Karpas-422 (cell line): ENCODE results near the gene FHIP1B. TPM values are rescaled to one million over a fixed set of nuclear protein-coding genes. Genes with fewer than 3 reads are reported as not detected.
"Not testable (repeated sequence)": the region's sequence is repeated elsewhere in the genome, so short reads cannot be mapped to it uniquely, and the experiment has no call there.

ENCODE experiments used
- DNase-seq: peaks from one replicate; pipeline ENCODE4 v3.0.0-alpha.2; 2015
- H2AFZ ChIP-seq: fragments of 200-600 bp; sonication (generic); 2 replicates; pipeline ENCODE4 v1.6.1; 2014; ENCODE audit warnings: antibody characterized with exemption, low read length, mixed read lengths
- H3K27ac ChIP-seq: fragments of 200-600 bp; sonication (generic); 2 replicates; pipeline ENCODE4 v1.5.1; 2014; ENCODE audit warnings: mild to moderate bottlenecking, low read length, moderate library complexity
- H3K27me3 ChIP-seq: fragments of 200-600 bp; sonication (generic); 2 replicates; pipeline ENCODE4 v1.6.1; 2014; ENCODE audit warnings: low read length, mixed read lengths
- H3K36me3 ChIP-seq: fragments of 200-600 bp; sonication (generic); 2 replicates; pipeline ENCODE4 v1.6.1; 2014; ENCODE audit warnings: low read length, mixed read lengths; ENCODE audit not compliant: insufficient read depth
- H3K4me1 ChIP-seq: fragments of 200-600 bp; sonication (generic); 2 replicates; pipeline ENCODE4 v1.6.1; 2014; ENCODE audit warnings: mild to moderate bottlenecking, low read length, mixed read lengths
- H3K4me2 ChIP-seq: fragments of 200-600 bp; sonication (generic); 2 replicates; pipeline ENCODE4 v1.6.1; 2014; ENCODE audit warnings: low read length, low read depth, mild to moderate bottlenecking; ENCODE audit not compliant: poor library complexity, severe bottlenecking
- H3K4me3 ChIP-seq: fragments of 200-600 bp; sonication (generic); 2 replicates; pipeline ENCODE4 v1.5.1; 2014; ENCODE audit warnings: mild to moderate bottlenecking, antibody characterized with exemption, low read length, mixed read lengths
- H3K79me2 ChIP-seq: fragments of 200-600 bp; sonication (generic); 2 replicates; pipeline ENCODE4 v1.6.1; 2014; ENCODE audit warnings: mild to moderate bottlenecking, low read length, mixed read lengths
- H3K9ac ChIP-seq: fragments of 200-600 bp; sonication (generic); 2 replicates; pipeline ENCODE4 v1.6.0; 2014; ENCODE audit warnings: low read length
- H3K9me2 ChIP-seq: fragments of 200-600 bp; sonication (generic), shearing (Covaris generic); replicated peaks from 2 replicates; pipeline ENCODE4 v1.6.0; 2014; ENCODE audit warnings: mild to moderate bottlenecking, low read length, moderate library complexity; ENCODE audit not compliant: insufficient read depth
- H3K9me3 ChIP-seq: fragments of 300-700, 200-600 bp; sonication (generic); 2 replicates; pipeline ENCODE4 v1.6.1; 2014; ENCODE audit warnings: low read length, mixed read lengths
- H4K20me1 ChIP-seq: fragments of 200-600 bp; sonication (generic); 2 replicates; pipeline ENCODE4 v1.6.1; 2014; ENCODE audit warnings: mild to moderate bottlenecking, antibody characterized with exemption, low read length, low read depth; ENCODE audit not compliant: insufficient read depth
- total RNA-seq: library from RNA; depleted of rRNA; stranded (reverse); fragments of >200 nt; shearing (Covaris generic); gene quantifications from 2 replicates; pipeline ENCODE4 v1.2.3, GENCODE V29; 2014; ENCODE audit warnings: low replicate concordance; rRNA removed

The FHIP1B gene
- total RNA-seq, result 33.9 and 53.8 TPM in 2 replicates

DNA sequence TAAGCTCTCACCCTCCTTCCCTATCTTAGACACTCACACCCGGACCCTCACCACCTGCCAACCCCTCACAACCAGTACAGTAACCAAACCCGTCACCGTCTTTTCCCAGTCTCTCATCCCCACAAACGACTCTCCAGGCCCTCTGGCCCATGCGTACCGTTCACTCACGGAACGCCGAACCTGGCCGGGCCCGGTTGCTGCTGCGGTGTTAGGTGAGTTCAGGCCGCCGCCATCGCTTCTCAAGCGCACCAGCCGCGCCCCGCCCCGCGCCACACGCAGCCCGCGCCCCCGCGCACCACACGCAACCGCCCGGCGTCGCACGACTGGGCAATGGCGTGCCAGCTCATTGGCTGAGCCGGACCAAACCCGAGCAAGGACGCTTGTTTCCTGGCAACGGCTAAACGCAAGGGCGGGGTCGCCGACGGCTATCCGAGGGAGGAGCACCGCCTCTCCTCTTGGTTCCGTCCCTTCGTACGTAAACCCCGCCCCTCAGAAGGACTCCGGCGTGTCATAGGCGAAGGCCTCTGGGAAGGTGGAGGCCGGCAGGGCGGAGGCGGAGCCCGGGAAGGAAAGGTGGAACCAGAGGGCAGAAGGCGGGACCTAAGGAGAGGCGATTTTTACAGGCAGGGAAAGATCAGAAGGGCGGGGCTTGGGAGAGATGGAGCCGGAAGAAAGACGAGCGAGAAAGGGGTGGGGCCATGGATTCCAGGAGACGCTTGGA lies at the start of gene FHIP1B:
Gene FHIP1B (minus strand): TSS at position 250 of the 721 bp plus-strand sequence. CDS start 10,120 bp downstream, outside the sequence.
- Histone ChIP-seq H3K4me3 (peak within 1 kb of the TSS; percentile 87), H3K27ac (peak within 1 kb of the TSS; percentile 73), H3K9ac (peak within 1 kb of the TSS; percentile 90), H3K9me2 (no peaks in the 10 kb centered on the region), H2AFZ (peak within 1 kb of the TSS; percentile 82), H3K9me3 (no peaks in the 10 kb centered on the region), H4K20me1 (no peaks in the 10 kb centered on the region), H3K4me2 (peak within 1 kb of the TSS; percentile 96), H3K36me3 (no peaks in the 10 kb centered on the region), H3K4me1 (peaks cover 59% of the 10 kb centered on the region), H3K79me2 (peaks cover 48% of the 10 kb centered on the region), H3K27me3 (no peaks in the 10 kb centered on the region)
- DNase-seq, result peak; percentile 100

DNA sequence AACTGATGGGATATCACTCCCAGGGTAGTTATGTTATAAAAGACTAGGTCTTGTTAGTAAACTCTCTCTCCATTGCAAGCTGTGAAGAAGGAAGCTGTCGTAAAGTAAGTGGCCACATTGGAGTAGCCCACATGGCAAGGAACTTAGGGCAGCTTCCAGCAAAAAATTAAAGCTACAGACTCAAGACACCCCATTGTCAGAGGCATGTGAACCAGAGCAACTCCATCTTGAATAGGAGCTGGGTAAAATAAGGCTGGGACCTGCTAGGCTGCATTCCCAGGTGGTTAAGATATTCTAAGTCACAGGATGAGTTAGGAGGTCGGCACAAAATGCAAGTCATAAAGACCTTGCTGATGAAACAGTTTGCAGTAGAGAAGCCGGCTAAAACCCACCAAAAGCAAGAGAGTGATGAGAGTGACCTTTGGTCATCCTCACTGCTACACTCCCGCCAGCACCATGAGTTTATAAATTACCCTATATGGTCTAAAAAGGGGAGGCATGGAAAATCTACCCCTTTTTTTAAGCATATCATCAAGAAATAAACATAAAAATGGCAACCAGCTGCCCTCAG lies 49.1 kb upstream of the FHIP1B start:
- no peak for DNase-seq
- Histone ChIP-seq H3K27ac (no peak overlapping the region), H4K20me1 (no peaks in the 10 kb centered on the region), H3K9me2 (no peaks in the 10 kb centered on the region), H3K9ac (no peak overlapping the region), H3K4me3 (no peak overlapping the region), H3K27me3 (no peaks in the 10 kb centered on the region), H3K4me2 (no peak overlapping the region), H3K79me2 (no peaks in the 10 kb centered on the region), H3K4me1 (no peaks in the 10 kb centered on the region), H3K36me3 (no peaks in the 10 kb centered on the region), H2AFZ (no peak overlapping the region), H3K9me3 (no peaks in the 10 kb centered on the region)

DNA sequence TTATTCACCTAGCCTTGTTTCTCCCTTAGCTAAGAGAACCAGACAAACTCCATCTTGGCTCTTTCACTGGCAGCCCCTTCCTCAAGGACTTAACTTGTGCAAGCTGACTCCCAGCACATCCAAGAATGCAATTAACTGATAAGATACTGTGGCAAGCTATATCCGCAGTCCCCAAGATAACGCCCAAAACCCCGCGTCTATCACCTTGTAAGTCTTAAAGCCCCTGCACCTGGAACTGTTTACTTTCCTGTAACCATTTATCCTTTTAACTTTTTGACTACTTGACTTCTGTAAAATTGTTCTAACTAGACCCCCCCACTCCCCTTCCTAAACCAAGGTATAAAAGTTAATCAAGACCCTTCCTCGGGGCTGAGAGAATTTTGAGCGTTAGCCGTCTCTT lies 46.4 kb upstream of the FHIP1B start:
- not testable (repeated sequence) for H3K36me3 ChIP-seq, H3K27me3 ChIP-seq, H3K4me3 ChIP-seq, H3K27ac ChIP-seq, H3K4me1 ChIP-seq, H3K9ac ChIP-seq, H3K4me2 ChIP-seq, H3K79me2 ChIP-seq, H3K9me2 ChIP-seq, H2AFZ ChIP-seq, H3K9me3 ChIP-seq, H4K20me1 ChIP-seq, DNase-seq

DNA sequence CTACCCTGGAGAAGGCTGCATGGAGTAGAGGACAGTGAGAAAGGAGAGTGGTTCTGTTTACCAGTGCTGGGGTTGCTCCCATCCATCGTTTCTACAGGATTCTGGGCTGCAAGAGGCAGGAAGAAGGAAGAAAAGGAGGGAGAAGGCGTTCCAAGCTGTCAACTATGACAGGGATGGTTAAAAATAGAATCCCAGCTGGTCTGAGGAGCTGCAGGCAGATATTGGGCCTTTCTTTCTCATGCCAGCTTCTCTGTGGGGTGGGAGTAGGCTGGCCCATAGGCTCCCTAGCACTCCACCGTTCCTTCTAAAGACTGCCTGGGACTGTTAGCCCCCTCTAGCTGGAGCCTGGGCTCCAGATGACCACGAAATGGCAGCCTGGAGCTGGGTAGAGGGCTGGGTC lies 38.8 kb upstream of the FHIP1B start:
- H3K36me3 ChIP-seq, result no peaks in the 10 kb centered on the region
- no peaks in the 10 kb centered on the region for H3K9me3 ChIP-seq
- H3K4me2 ChIP-seq, result no peak overlapping the region
- H3K4me3 ChIP-seq, result no peak overlapping the region
- no peak overlapping the region for H2AFZ ChIP-seq
- H4K20me1 ChIP-seq, result no peaks in the 10 kb centered on the region
- H3K27me3 ChIP-seq, result no peaks in the 10 kb centered on the region
- no peaks in the 10 kb centered on the region for H3K79me2 ChIP-seq
- no peak for DNase-seq
- H3K9ac ChIP-seq, result no peak overlapping the region
- no peak overlapping the region for H3K27ac ChIP-seq
- no peaks in the 10 kb centered on the region for H3K9me2 ChIP-seq
- H3K4me1 ChIP-seq, result no peaks in the 10 kb centered on the region

DNA sequence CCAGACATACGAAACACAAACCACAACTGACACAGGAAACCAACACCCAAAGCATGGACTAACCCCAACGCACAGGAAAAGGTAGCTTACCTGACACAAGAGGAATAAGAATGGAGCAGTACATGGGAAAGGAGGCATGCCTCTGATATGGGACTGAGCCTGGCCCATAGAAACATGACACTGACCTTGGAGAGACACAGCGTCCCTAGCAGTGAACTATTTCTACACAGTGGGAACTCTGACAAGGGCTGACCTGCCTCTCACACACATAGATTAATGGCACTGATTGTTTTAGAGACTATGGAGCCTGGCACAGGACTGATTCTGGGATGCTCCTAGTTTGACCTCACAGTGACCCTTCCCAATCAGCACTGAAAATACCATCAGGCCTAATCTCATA lies 37.2 kb upstream of the FHIP1B start:
- DNase-seq, result no peak
- Histone ChIP-seq H3K9ac (no peak overlapping the region), H3K79me2 (no peaks in the 10 kb centered on the region), H4K20me1 (no peaks in the 10 kb centered on the region), H3K4me3 (no peak overlapping the region), H3K4me2 (no peak overlapping the region), H3K36me3 (no peaks in the 10 kb centered on the region), H3K4me1 (no peaks in the 10 kb centered on the region), H3K9me2 (no peaks in the 10 kb centered on the region), H2AFZ (no peak overlapping the region), H3K9me3 (no peaks in the 10 kb centered on the region), H3K27ac (no peak overlapping the region), H3K27me3 (no peaks in the 10 kb centered on the region)

DNA sequence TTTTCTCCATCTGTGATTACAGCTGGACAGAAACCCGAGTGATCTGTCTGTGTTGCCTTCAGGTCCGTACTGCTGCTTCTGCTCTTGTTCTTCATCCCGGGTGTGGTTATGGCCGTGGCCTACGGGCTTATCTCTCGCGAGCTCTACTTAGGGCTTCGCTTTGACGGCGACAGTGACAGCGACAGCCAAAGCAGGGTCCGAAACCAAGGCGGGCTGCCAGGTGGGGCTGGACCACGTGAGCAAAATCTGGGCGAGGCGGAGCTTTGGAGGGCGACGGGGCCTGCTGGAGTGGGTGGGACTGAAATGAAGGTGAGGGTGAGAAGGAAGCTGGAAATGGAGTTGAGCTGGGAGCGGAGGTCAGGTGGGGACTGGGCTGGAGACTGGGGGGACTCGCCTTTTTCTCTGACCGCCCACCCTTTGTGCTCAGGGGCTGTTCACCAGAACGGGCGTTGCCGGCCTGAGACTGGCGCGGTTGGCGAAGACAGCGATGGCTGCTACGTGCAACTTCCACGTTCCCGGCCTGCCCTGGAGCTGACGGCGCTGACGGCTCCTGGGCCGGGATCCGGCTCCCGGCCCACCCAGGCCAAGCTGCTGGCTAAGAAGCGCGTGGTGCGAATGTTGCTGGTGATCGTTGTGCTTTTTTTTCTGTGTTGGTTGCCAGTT lies 36.3 kb upstream of the FHIP1B start:
- Histone ChIP-seq H3K9ac (no peak overlapping the region), H3K9me3 (no peaks in the 10 kb centered on the region), H3K27me3 (no peaks in the 10 kb centered on the region), H3K9me2 (no peaks in the 10 kb centered on the region), H3K27ac (no peak overlapping the region), H3K36me3 (no peaks in the 10 kb centered on the region), H3K4me3 (no peak overlapping the region), H3K4me1 (no peaks in the 10 kb centered on the region), H2AFZ (no peak overlapping the region), H3K4me2 (no peak overlapping the region), H3K79me2 (no peaks in the 10 kb centered on the region), H4K20me1 (no peaks in the 10 kb centered on the region)
- DNase-seq, result no peak

DNA sequence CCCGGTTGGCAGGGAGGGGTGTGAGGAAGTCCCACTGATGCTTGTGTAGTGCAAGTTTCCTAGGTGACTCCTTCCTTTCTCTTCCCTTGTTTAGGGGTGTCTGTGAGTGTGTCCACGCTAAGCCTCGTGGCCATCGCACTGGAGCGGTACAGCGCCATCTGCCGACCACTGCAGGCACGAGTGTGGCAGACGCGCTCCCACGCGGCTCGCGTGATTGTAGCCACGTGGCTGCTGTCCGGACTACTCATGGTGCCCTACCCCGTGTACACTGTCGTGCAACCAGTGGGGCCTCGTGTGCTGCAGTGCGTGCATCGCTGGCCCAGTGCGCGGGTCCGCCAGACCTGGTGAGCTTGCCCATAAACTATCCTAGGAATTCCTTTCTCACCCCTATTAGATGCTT lies 35.6 kb upstream of the FHIP1B start:
- H3K4me3 ChIP-seq, result no peak overlapping the region
- no peaks in the 10 kb centered on the region for H3K9me2 ChIP-seq

DNA sequence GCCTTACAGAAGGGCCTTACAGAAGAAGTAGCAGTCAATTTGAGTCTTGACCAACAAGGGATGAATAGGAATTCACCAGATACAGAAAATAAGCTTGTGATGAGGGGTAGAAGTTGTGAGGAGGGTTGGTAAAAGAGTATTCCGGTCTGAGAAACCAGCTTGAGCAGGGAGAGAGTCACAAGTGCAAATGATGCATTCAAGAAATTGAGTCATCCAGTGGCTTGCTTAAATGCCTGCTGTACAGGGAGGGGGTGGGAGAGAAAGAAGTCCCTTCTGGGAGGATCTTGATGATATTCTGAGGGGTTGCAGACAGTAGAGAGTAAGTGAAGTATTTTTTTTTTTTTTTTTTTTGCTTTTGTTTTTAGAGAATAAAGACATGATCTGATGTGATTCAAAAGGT lies 34.4 kb upstream of the FHIP1B start:
- no peaks in the 10 kb centered on the region for H3K9me3 ChIP-seq
- H3K4me1 ChIP-seq, result no peaks in the 10 kb centered on the region
- H4K20me1 ChIP-seq, result no peaks in the 10 kb centered on the region
- H2AFZ ChIP-seq, result no peak overlapping the region
- H3K27ac ChIP-seq, result no peak overlapping the region
- H3K9ac ChIP-seq, result no peak overlapping the region
- no peak overlapping the region for H3K4me2 ChIP-seq
- no peaks in the 10 kb centered on the region for H3K79me2 ChIP-seq
- no peak for DNase-seq
- no peaks in the 10 kb centered on the region for H3K36me3 ChIP-seq
- no peaks in the 10 kb centered on the region for H3K9me2 ChIP-seq
- no peak overlapping the region for H3K4me3 ChIP-seq
- H3K27me3 ChIP-seq, result no peaks in the 10 kb centered on the region

More for the DNA sequence above, 35.6 kb upstream of the FHIP1B start:
- H3K79me2 ChIP-seq, result no peaks in the 10 kb centered on the region
- H3K4me2 ChIP-seq, result no peak overlapping the region
- no peaks in the 10 kb centered on the region for H3K36me3 ChIP-seq
- H4K20me1 ChIP-seq, result no peaks in the 10 kb centered on the region
- H3K27ac ChIP-seq, result no peak overlapping the region
- DNase-seq, result no peak
- H3K4me1 ChIP-seq, result no peaks in the 10 kb centered on the region
- no peak overlapping the region for H2AFZ ChIP-seq
- no peaks in the 10 kb centered on the region for H3K9me3 ChIP-seq
- no peak overlapping the region for H3K9ac ChIP-seq
- H3K27me3 ChIP-seq, result no peaks in the 10 kb centered on the region
